PFSK-1 (cell line): ENCODE data around the gene MICALL2.

Source experiments
- POLR2AphosphoS5 ChIP-seq: IDR thresholded peaks from 2 replicates; pipeline ENCODE4 v1.6.1; 2012; ENCODE audit warnings: low read depth, mild to moderate bottlenecking, control low read depth, low read length, moderate library complexity
- SIN3A ChIP-seq: IDR thresholded peaks from 2 replicates; pipeline ENCODE4 v1.6.1; 2012; ENCODE audit warnings: mild to moderate bottlenecking, low read length, moderate library complexity, borderline replicate concordance; ENCODE audit not compliant: insufficient read depth
- TF ChIP-seq, protein P1 (sequence below), 2 experiments: IDR thresholded peaks; 2 replicates each; pipeline versions ENCODE4 v1.6.1 to v1.8.0; 2011 to 2012; ENCODE audit warnings: low read depth in 2 of 2, low read length in 2 of 2, control low read depth in 1 of 2, inconsistent platforms in 1 of 2, mild to moderate bottlenecking in 1 of 2, moderate library complexity in 1 of 2; ENCODE audit not compliant: insufficient read depth in 1 of 2

- TF ChIP-seq POLR2AphosphoS5 (no peak), SIN3A (no peak)
- TF ChIP-seq, protein P1, sequence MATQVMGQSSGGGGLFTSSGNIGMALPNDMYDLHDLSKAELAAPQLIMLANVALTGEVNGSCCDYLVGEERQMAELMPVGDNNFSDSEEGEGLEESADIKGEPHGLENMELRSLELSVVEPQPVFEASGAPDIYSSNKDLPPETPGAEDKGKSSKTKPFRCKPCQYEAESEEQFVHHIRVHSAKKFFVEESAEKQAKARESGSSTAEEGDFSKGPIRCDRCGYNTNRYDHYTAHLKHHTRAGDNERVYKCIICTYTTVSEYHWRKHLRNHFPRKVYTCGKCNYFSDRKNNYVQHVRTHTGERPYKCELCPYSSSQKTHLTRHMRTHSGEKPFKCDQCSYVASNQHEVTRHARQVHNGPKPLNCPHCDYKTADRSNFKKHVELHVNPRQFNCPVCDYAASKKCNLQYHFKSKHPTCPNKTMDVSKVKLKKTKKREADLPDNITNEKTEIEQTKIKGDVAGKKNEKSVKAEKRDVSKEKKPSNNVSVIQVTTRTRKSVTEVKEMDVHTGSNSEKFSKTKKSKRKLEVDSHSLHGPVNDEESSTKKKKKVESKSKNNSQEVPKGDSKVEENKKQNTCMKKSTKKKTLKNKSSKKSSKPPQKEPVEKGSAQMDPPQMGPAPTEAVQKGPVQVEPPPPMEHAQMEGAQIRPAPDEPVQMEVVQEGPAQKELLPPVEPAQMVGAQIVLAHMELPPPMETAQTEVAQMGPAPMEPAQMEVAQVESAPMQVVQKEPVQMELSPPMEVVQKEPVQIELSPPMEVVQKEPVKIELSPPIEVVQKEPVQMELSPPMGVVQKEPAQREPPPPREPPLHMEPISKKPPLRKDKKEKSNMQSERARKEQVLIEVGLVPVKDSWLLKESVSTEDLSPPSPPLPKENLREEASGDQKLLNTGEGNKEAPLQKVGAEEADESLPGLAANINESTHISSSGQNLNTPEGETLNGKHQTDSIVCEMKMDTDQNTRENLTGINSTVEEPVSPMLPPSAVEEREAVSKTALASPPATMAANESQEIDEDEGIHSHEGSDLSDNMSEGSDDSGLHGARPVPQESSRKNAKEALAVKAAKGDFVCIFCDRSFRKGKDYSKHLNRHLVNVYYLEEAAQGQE (IDR thresholded peaks at IDR 0.05; ENCODE audit: insufficient read depth in 1 of 2, low read depth in 2 of 2, low read length in 2 of 2): no peak
Measured at GRCh38 chr7:1481300-1481699, 22.0 kb upstream of the MICALL2 start.
